ENCODE data around the gene MRPL38.

MRPL38 gene

DNA sequence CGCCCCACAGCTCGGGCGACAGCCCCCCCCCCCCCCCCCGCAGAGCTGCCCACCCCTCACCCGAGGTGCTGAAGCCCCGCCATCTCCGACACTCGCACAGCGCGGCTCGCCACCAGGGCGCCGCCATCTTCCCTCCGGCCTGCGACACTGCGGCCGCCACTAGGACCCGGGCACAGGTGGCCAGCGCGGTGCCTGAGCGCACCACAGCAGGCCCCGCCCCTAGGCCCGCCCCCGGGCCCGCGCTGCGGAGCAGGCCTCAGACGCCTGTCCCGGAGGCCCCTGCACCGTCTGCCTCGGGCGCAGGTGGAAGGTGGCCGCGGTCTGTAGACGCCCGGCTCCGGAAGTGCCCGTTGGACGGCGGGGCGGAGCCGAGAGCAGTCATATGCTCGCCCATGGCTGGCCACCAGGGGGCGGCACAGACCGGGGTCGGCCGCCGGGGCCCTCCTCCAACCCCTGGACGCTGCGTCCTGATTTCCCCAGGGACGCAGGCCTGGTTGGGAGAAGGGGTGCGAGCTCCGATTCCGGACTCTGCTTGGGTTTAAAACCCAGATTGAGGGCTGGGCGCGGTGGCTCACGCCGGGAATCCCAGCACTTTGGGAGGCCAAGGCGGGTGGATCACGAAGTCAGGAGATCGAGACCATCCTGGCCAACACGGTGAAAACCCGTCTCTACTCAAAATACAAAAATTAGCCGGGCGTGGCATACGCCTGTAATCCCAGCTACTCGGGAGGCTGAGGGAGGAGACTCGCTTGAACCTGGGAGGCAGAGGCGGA lies at the start of gene MRPL38:
Gene MRPL38, minus strand, starts transcription at position 136 of the 773 bp plus-strand sequence. Its CDS starts 9 bp downstream, at position 127.
- peak; percentile 93 to 96 for DNase-seq (ENCODE audit: low read depth in 2 of 2)

DNA sequence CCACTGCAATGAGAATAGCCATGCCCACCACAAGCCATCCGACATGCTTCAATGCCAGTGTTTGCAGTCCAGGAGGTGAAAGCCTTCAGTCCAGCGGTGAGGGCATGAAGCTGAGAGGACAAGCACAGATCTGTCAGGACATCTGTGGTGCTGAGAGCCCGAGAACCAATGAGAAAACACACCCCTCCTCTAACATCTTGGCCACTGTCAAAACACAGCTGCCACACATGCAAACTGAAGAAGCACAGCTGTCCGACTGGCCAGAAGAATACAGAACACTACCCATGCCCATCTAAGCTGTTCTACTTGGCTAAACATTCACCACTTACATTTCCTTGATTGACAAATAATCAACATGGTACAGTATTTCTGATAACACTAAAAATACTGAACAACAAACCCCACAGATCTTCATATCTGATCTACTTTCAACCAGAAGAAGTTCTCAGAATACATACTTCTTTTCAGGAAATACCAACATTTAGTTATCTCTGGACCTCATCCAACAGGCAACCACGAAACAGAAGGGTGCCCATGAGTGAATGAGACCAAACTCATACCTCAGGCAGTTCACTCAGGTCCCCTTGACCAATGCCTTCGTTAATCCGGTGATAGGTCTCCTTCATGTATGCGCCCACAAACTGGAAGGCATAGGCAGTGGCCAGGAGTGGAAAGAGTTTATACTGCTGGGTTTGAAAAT lies 46.3 kb upstream of the MRPL38 start:
- DNase-seq (ENCODE audit: low read depth in 2 of 2), result no peak

DNA sequence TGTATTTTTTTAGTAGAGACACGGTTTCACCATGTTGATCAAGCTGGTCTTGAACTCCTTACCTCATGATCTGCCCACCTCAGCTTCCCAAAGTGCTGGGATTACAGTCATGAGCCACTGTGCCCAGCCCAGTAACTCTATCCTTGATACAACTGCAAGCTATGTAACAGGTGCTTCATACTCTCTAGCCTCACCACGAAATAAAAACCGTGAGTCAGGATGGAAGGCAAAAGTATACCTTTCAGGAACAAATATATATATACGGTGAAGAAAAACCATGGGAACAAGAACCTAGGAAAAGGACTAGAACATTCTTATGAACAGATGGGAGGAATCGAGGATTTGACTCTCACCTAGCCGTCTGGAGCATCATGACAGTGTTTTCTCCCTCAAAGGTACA lies 45.7 kb upstream of the MRPL38 start:
- no peak for DNase-seq (ENCODE audit: low read depth in 2 of 2)

DNA sequence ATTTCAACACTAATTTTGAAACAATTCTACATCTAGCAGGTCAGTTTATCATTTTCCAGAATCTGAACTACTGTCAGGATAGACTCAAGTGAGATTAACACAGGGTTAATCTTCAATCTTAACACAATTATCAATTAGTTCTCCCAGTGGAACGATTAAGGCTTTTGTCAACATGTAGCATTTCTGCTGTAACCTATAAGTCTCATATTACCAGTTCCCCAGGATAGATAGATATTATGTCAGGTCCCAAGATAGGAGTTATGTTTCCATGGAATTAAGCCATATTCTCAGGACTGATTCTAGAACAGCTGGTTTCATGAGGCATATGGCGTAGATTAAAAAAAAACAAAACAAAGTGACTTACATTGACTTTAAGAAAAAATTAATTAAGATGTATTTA lies 40.5 kb upstream of the MRPL38 start:
- DNase-seq (ENCODE audit: low read depth in 2 of 2), result no peak

GRCh38 chr17:75943491-75943890 lies 38.8 kb upstream of the MRPL38 start:
- no peak for DNase-seq (ENCODE audit: low read depth in 2 of 2)

DNA sequence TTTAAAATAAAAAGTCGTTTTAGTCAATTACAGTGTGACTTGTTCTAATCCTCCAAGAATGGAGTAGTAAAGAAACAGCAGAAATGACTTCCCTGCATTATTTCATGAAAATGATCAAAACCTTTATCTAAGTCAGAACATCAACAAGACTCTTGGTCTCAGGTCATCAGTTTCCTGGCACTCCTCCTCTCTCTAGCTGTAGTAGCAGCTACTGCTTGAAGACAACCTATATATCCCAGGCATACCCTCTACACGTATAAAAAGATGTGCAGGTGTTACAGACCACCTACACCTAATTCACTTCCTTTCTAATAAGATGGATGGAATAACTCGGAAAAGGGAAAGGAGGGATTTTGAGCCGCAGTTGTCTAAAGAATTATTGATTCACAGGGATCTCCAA lies 37.8 kb upstream of the MRPL38 start:
- DNase-seq (ENCODE audit: low read depth in 2 of 2), result no peak

GRCh38 chr17:75941442-75941819 lies 36.7 kb upstream of the MRPL38 start:
- no peak for DNase-seq (ENCODE audit: low read depth in 2 of 2)

- peak; percentile 87 to 89 for DNase-seq (ENCODE audit: low read depth in 2 of 2)
Measured at GRCh38 chr17:75940727-75941441, 36.2 kb upstream of the MRPL38 start, which contains the start of gene FBF1. FBF1 (minus strand) TSS chr17:75941042; CDS start chr17:75938149, 2,893 bp downstream.

DNA sequence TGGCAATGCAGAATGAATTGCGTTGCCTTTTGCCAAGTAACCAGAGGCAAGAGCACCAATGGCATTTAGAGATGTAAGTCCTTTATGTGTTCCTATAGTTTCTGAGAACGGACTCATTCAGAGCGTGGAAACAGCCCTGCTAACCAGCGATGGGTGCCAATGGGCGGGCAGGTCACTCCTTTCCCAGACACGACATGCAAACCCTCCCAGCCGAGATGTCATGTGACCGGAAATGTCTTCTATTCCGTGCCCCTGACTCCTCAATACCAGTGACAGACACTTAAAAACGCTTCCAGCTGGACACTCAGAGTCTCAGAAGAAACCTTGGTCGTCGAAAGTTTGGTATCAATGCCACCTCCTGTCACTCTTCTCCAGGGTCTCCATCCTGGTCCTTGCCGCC lies 33.0 kb upstream of the MRPL38 start:
- DNase-seq (ENCODE audit: low read depth in 2 of 2), result no peak

DNA sequence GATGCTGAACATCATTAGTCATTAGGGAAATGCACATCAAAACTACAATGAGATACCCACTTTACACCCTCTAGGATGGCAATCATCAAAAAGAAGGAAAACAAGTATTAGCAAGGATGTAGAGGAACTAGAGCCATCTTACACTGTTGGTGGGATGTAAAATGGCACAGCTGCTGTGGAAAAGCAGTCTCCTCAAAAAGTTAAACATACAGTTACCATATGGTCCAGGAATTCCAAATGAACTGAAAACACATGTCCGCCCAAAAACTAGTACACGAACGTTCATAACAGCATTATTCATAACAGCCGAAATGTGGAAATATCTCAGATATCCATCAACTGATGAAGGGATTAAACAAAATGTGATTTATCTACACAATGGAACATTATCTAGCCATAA lies 29.1 kb upstream of the MRPL38 start:
- DNase-seq (ENCODE audit: low read depth in 2 of 2), result no peak

GRCh38 chr17:75932852-75933251 lies 28.2 kb upstream of the MRPL38 start:
- no peak for DNase-seq (ENCODE audit: low read depth in 2 of 2)

DNA sequence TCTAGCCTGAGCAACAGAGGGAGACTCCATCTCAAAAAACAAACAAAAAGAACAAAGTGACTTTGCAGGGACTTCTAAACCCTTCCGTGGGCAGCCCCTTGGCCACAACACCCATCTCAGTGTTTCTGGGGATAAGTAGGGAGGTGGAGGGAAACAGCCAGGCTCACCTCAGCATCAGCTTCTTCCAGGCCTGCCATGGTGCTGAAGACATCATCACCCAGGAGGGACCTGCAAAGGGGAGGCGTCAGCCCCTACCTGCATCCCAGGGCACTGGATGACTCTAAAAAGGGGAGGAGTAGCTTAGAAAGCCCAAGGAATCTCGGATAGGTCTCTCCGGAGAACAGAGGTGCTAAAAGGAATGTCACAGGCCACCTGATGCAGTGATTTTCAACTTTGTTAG lies 26.4 kb upstream of the MRPL38 start:
- no peak for DNase-seq (ENCODE audit: low read depth in 2 of 2)

GRCh38 chr17:75927286-75927922 lies 22.7 kb upstream of the MRPL38 start:
- no peak for DNase-seq (ENCODE audit: low read depth in 2 of 2)

GRCh38 chr17:75926456-75926855 lies 21.8 kb upstream of the MRPL38 start:
- no peak for DNase-seq (ENCODE audit: low read depth in 2 of 2)

GRCh38 chr17:75925912-75926311 lies 21.2 kb upstream of the MRPL38 start:
- no peak for DNase-seq (ENCODE audit: low read depth in 2 of 2)

- no peak for DNase-seq (ENCODE audit: low read depth in 2 of 2)
Measured at GRCh38 chr17:75925103-75925502, 20.4 kb upstream of the MRPL38 start.

- no peak for DNase-seq (ENCODE audit: low read depth in 2 of 2)
Measured at GRCh38 chr17:75922963-75923874, 18.5 kb upstream of the MRPL38 start.

GRCh38 chr17:75922173-75922961 lies 17.7 kb upstream of the MRPL38 start:
- no peak for DNase-seq (ENCODE audit: low read depth in 2 of 2)

GRCh38 chr17:75921596-75921995 lies 16.9 kb upstream of the MRPL38 start:
- DNase-seq (ENCODE audit: low read depth in 2 of 2), result no peak

DNA sequence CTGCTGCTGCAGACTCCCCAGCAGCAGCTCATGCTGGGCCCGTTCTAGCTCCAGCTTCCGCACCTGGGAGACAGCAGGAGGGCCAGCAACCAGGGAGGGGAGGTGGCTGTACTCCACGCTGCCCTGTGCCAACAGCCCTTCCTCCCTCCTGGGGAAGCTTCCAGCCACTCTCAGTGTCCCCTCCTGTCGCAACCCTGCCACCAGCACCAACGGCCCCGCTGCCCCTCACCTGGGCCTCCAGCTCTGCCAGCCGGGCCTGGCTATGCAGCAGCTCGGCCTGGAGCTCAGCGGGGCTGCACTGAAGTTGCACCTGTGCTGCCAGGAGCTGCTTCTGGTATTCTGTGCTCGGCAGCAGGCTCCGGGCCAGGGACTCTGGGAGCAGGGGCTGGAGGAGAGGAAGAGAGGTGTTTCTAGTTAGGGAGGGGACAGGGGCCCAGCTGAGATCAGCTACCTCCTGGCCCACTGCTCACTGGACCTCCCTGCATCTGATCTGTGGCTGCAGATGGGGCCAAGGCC lies 15.4 kb upstream of the MRPL38 start:
- DNase-seq (ENCODE audit: low read depth in 2 of 2), result no peak

All from stimulated activated CD8-positive, alpha-beta memory T cell treated with anti-CD3 and anti-CD28 coated beads, Interleukin-2, amount 100 ng/mL, for 48 hours (primary cell).